HCT116 (cell line): ENCODE data around the gene IPO11. TPM values are rescaled to one million over a fixed set of nuclear protein-coding genes. Genes with fewer than 3 reads are reported as not detected.

Source experiments
- ATAC-seq: fragments of 200-7000 bp; cut with Tn5 transposase; 2 replicates; pipeline ENCODE4 v1.9.1; 2020; ENCODE audit warnings: mild to moderate bottlenecking, moderate library complexity
- BruUV-seq: library from RNA; stranded (reverse); fragments of 400-500 nt; replicated peaks from 2 replicates; lab custom pipeline; 2021; lab: Mats Ljungman, UMichigan
- CTCF ChIA-PET: fragments of 300-600 bp; sonication (Branson Sonifier 250); formaldehyde crosslinking; loops from one replicate; lab custom pipeline; 2021; ENCODE audit warnings: antibody characterized with exemption; lab: Charles Lee
- POLR2A ChIA-PET: fragments of 300-600, 350-600 bp; sonication (Branson Sonifier 250); formaldehyde crosslinking; loops from one replicate; lab custom pipeline; 2021; ENCODE audit warnings: antibody characterized with exemption; lab: Charles Lee
- RAD21 ChIA-PET, 2 experiments: fragments of 300-600 bp; sonication (Branson Sonifier 250); formaldehyde crosslinking; loops; one replicate each; lab custom pipeline; 2023; ENCODE audit warnings: low total read pairs in 2 of 2; ENCODE audit not compliant: uncharacterized antibody in 2 of 2, unreplicated experiment in 2 of 2, low non-redundant PET in 1 of 2; lab: Charles Lee
- DNase-seq: peaks from one replicate; pipeline ENCODE4 v3.0.0-alpha.2; 2010; ENCODE audit warnings: low read depth, low spot score
- H2AFZ ChIP-seq: fragments of 200-600 bp; shearing (Covaris generic), sonication (generic); 2 replicates; pipeline ENCODE4 v1.6.1; 2017; ENCODE audit warnings: low read depth, mixed run types, mixed read lengths, antibody characterized with exemption, low read length; ENCODE audit not compliant: poor library complexity, severe bottlenecking
- H3K27ac ChIP-seq: 2 replicates; pipeline ENCODE4 v1.5.1; 2012; ENCODE audit warnings: low read depth, low read length
- H3K27me3 ChIP-seq: fragments of 200-600 bp; sonication (generic); 2 replicates; pipeline ENCODE4 v1.6.1; 2016; ENCODE audit warnings: mixed run types, low read length, mixed read lengths; ENCODE audit not compliant: insufficient read depth
- H3K36me3 ChIP-seq, 2 experiments: fragments of 200-500 bp in 1 of 2; fragments of 200-600 bp in 1 of 2; sonication (Bioruptor generic) in 1 of 2; sonication (generic) in 1 of 2; 2 replicates each; pipeline versions ENCODE4 v1.5.1 to v1.6.1; 2014 to 2016; ENCODE audit warnings: low read length in 2 of 2, inconsistent platforms in 1 of 2, mixed read lengths in 1 of 2, mixed run types in 1 of 2; ENCODE audit not compliant: insufficient read depth in 2 of 2, control insufficient read depth in 1 of 2
- H3K4me1 ChIP-seq, 2 experiments: fragments of 200-600 bp in 1 of 2; sonication (generic) in 1 of 2; 2 replicates each; pipeline versions ENCODE4 v1.5.1 to v1.6.1; 2012 to 2017; ENCODE audit warnings: low read length in 2 of 2, inconsistent platforms in 1 of 2, mild to moderate bottlenecking in 1 of 2, mixed read lengths in 1 of 2, mixed run types in 1 of 2, moderate library complexity in 1 of 2; ENCODE audit not compliant: insufficient read depth in 2 of 2, control insufficient read depth in 1 of 2
- H3K4me2 ChIP-seq: fragments of 200-600 bp; sonication (generic); 2 replicates; pipeline ENCODE4 v1.6.1; 2017; ENCODE audit warnings: mixed run types, low read length, mixed read lengths
- H3K4me3 ChIP-seq, 2 experiments: fragments of 200-600 bp in 1 of 2; sonication (generic) in 1 of 2; replicated peaks in 1 of 2; 2 replicates each; pipeline ENCODE4 v1.5.1; 2011 to 2016; ENCODE audit warnings: low read length in 2 of 2, control low read depth in 1 of 2, low read depth in 1 of 2, mild to moderate bottlenecking in 1 of 2, mixed read lengths in 1 of 2, mixed run types in 1 of 2
- H3K79me2 ChIP-seq: fragments of 200-600 bp; sonication (generic); 2 replicates; pipeline ENCODE4 v1.6.1; 2017; ENCODE audit warnings: mild to moderate bottlenecking, mixed run types, low read length, moderate library complexity, mixed read lengths; ENCODE audit not compliant: insufficient read depth
- H3K9ac ChIP-seq: fragments of 200-600 bp; sonication (generic); 2 replicates; pipeline ENCODE4 v1.6.1; 2016; ENCODE audit warnings: low read length, mixed read lengths
- H3K9me2 ChIP-seq: fragments of 200-600 bp; sonication (generic), shearing (Covaris generic); 2 replicates; pipeline ENCODE4 v1.6.1; 2017; ENCODE audit warnings: mixed run types, mild to moderate bottlenecking, moderate library complexity; ENCODE audit not compliant: insufficient read depth
- H3K9me3 ChIP-seq, 2 experiments: fragments of 200-500 bp in 1 of 2; fragments of 200-600 bp in 1 of 2; sonication (Bioruptor generic) in 1 of 2; sonication (generic) in 1 of 2; 2 replicates each; pipeline ENCODE4 v1.6.1; 2014 to 2017; ENCODE audit warnings: low read length in 2 of 2, mixed read lengths in 2 of 2, inconsistent platforms in 1 of 2, low read depth in 1 of 2, mild to moderate bottlenecking in 1 of 2, mixed run types in 1 of 2, moderate library complexity in 1 of 2; ENCODE audit not compliant: control insufficient read depth in 1 of 2, insufficient read depth in 1 of 2
- H4K20me1 ChIP-seq: fragments of 200-600 bp; sonication (generic), shearing (Covaris generic); 2 replicates; pipeline ENCODE4 v1.6.1; 2017; ENCODE audit warnings: mixed run types, mild to moderate bottlenecking, moderate library complexity; ENCODE audit not compliant: insufficient read depth
- CBX3 ChIP-seq: IDR thresholded peaks from 2 replicates; pipeline ENCODE4 v1.6.1; 2012; ENCODE audit warnings: low read depth
- CEBPB ChIP-seq: IDR thresholded peaks from 2 replicates; pipeline ENCODE4 v1.6.1; 2012; ENCODE audit warnings: low read depth
- ELF1 ChIP-seq: IDR thresholded peaks from 2 replicates; pipeline ENCODE4 v1.6.1; 2012; ENCODE audit warnings: low read depth, borderline replicate concordance
- EZH2 ChIP-seq: fragments of 200-600 bp; sonication (generic); IDR thresholded peaks from 2 replicates; pipeline ENCODE4 v1.6.1; 2017; ENCODE audit warnings: antibody characterized with exemption, mixed run types
- FOSL1 ChIP-seq: IDR thresholded peaks from 2 replicates; pipeline ENCODE4 v1.6.1; 2012; ENCODE audit warnings: low read depth
- POLR2A ChIP-seq: IDR thresholded peaks from 2 replicates; pipeline ENCODE4 v1.7.0; 2011; ENCODE audit warnings: borderline replicate concordance; ENCODE audit not compliant: insufficient read depth, insufficient read length; ENCODE audit errors: extremely low read depth
- POLR2AphosphoS5 ChIP-seq: IDR thresholded peaks from 2 replicates; pipeline ENCODE4 v1.6.1; 2011; ENCODE audit warnings: mild to moderate bottlenecking, low read depth, low read length, moderate library complexity
- RAD21 ChIP-seq: IDR thresholded peaks from 2 replicates; pipeline ENCODE4 v1.6.1; 2012; ENCODE audit warnings: low read depth, mild to moderate bottlenecking
- SIN3A ChIP-seq: IDR thresholded peaks from 2 replicates; pipeline ENCODE4 v1.6.1; 2012; ENCODE audit warnings: low read depth
- SRF ChIP-seq: IDR thresholded peaks from 2 replicates; pipeline ENCODE4 v1.6.1; 2012; ENCODE audit warnings: low read depth
- YY1 ChIP-seq: IDR thresholded peaks from 2 replicates; pipeline ENCODE4 v1.6.1; 2011; ENCODE audit warnings: low read length, low read depth, moderate library complexity, mild to moderate bottlenecking; ENCODE audit not compliant: insufficient replicate concordance; ENCODE audit errors: extremely low read depth
- ZFX ChIP-seq: fragments of 450-650 bp; IDR thresholded peaks from 2 replicates; pipeline ENCODE4 v1.6.1; 2017
- ZNF274 ChIP-seq: fragments of 200-500 bp; sonication (Bioruptor generic); IDR thresholded peaks from 2 replicates; pipeline ENCODE4 v1.6.1; 2014; ENCODE audit warnings: mild to moderate bottlenecking, low read depth, low read length, inconsistent platforms
- intact Hi-C: fragments of 100-400 bp; cut with micrococcal nuclease; formaldehyde crosslinking; loops from 2 replicates; pipeline ENCODE4 v1.10.0; 2022
- total RNA-seq: library from RNA; stranded (reverse); gene quantifications from one replicate; pipeline ENCODE4 v1.2.1, GENCODE V29; 2021; ENCODE audit not compliant: unreplicated experiment
- TF ChIP-seq, protein P1 (sequence below), 3 experiments: fragments of 200-600 bp in 1 of 3; sonication (generic) in 1 of 3; IDR thresholded peaks in 2 of 3; conservative IDR thresholded peaks in 1 of 3; 2 replicates each; pipeline ENCODE4 v1.5.1; 2012 to 2017; ENCODE audit warnings: low read depth in 2 of 3, low read length in 2 of 3, antibody characterized with exemption in 1 of 3, borderline replicate concordance in 1 of 3, control low read depth in 1 of 3, mild to moderate bottlenecking in 1 of 3, mixed read lengths in 1 of 3, mixed run types in 1 of 3, moderate library complexity in 1 of 3; ENCODE audit not compliant: insufficient read depth in 1 of 3
- TF ChIP-seq, protein P2 (sequence below): IDR thresholded peaks from 2 replicates; pipeline ENCODE4 v1.6.1; 2012
- TF ChIP-seq, protein P3 (sequence below): IDR thresholded peaks from 2 replicates; pipeline ENCODE4 v1.6.1; 2012
- TF ChIP-seq, protein P4 (sequence below): IDR thresholded peaks from 2 replicates; pipeline ENCODE4 v1.6.1; 2011; ENCODE audit warnings: mild to moderate bottlenecking, low read length, moderate library complexity; ENCODE audit not compliant: insufficient replicate concordance; ENCODE audit errors: extremely low read depth

IPO11 gene
- total RNA-seq, 1 experiment from 2014 or later, result 55.1 TPM

DNA sequence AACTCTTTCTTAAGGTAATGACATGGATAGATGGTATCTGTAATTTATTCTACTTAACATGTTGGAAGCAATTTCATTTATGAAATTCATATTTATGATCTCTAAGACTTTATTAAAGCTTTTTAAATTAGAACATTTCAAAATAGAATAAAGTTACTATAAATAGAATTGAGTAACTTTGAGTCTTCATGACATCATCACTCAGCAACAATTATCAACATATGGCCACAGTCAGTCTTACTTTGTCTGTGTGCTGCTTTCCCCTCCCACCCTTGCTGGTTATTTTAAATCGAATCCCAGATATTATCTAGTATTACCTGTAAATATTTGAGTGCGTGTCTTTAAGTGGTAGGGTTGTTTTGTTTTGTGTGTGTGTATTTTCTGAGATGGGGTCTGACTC is 65.2 kb downstream of the IPO11 start:
- Histone ChIP-seq H3K79me2 (0 out of 2 replicates have a peak, but pooled peaks cover 8% of the 10 kb centered on the region), H3K27ac (no peak overlapping the region), H3K9ac (no peak overlapping the region), H3K4me2 (peak overlapping the region; percentile 5; the same call in 1 of the 2 replicates), H3K9me3 (no peaks in the 10 kb centered on the region), H2AFZ (no peak overlapping the region), H3K4me1 (peaks cover 13 to 35% of the 10 kb centered on the region in 2 experiments), H3K36me3 (no peaks in the 10 kb centered on the region; a peak in 1 of 4 replicates)
- CTCF ChIA-PET, result interaction anchor here (1.1 kb wide), 1 partner anchor 21 kb away, joined by 3 read pairs; no protein-coding TSS in a partner anchor
- DNase-seq, result no peak
- BruUV-seq, result no TSS peak
- POLR2A ChIA-PET, result no interaction called here
- TF ChIP-seq CEBPB, result no peak
- TF ChIP-seq YY1, result no peak
- TF ChIP-seq, protein P1, sequence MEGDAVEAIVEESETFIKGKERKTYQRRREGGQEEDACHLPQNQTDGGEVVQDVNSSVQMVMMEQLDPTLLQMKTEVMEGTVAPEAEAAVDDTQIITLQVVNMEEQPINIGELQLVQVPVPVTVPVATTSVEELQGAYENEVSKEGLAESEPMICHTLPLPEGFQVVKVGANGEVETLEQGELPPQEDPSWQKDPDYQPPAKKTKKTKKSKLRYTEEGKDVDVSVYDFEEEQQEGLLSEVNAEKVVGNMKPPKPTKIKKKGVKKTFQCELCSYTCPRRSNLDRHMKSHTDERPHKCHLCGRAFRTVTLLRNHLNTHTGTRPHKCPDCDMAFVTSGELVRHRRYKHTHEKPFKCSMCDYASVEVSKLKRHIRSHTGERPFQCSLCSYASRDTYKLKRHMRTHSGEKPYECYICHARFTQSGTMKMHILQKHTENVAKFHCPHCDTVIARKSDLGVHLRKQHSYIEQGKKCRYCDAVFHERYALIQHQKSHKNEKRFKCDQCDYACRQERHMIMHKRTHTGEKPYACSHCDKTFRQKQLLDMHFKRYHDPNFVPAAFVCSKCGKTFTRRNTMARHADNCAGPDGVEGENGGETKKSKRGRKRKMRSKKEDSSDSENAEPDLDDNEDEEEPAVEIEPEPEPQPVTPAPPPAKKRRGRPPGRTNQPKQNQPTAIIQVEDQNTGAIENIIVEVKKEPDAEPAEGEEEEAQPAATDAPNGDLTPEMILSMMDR (IDR thresholded peaks at IDR 0.05 in 2 of 3, conservative IDR thresholded peaks at IDR 0.05 in 1 of 3; ENCODE audit: borderline replicate concordance in 1 of 3, insufficient read depth in 1 of 3, low read depth in 2 of 3, low read length in 2 of 3), result no peak
- TF ChIP-seq POLR2AphosphoS5, result no peak
- no peak for TF ChIP-seq CBX3
- no peak for TF ChIP-seq FOSL1
- TF ChIP-seq POLR2A, result no peak
- TF ChIP-seq SRF, result no peak
- no peak for TF ChIP-seq EZH2
- no peak for TF ChIP-seq RAD21
- TF ChIP-seq ELF1, result no peak
- TF ChIP-seq, protein P2, sequence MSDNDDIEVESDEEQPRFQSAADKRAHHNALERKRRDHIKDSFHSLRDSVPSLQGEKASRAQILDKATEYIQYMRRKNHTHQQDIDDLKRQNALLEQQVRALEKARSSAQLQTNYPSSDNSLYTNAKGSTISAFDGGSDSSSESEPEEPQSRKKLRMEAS, result no peak
- no peak for TF ChIP-seq SIN3A
- TF ChIP-seq, protein P3, sequence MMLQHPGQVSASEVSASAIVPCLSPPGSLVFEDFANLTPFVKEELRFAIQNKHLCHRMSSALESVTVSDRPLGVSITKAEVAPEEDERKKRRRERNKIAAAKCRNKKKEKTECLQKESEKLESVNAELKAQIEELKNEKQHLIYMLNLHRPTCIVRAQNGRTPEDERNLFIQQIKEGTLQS, result no peak
- no peak for TF ChIP-seq ZNF274
- TF ChIP-seq ZFX, result no peak
- TF ChIP-seq, protein P4, sequence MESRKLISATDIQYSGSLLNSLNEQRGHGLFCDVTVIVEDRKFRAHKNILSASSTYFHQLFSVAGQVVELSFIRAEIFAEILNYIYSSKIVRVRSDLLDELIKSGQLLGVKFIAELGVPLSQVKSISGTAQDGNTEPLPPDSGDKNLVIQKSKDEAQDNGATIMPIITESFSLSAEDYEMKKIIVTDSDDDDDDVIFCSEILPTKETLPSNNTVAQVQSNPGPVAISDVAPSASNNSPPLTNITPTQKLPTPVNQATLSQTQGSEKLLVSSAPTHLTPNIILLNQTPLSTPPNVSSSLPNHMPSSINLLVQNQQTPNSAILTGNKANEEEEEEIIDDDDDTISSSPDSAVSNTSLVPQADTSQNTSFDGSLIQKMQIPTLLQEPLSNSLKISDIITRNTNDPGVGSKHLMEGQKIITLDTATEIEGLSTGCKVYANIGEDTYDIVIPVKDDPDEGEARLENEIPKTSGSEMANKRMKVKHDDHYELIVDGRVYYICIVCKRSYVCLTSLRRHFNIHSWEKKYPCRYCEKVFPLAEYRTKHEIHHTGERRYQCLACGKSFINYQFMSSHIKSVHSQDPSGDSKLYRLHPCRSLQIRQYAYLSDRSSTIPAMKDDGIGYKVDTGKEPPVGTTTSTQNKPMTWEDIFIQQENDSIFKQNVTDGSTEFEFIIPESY, result no peak
- TF ChIP-seq, all 23 proteins: peak for 0
- no peaks in the 10 kb centered on the region for H3K9me2 ChIP-seq
- H3K27me3 ChIP-seq, result no peaks in the 10 kb centered on the region
- intact Hi-C loops, result no loop called here
- H4K20me1 ChIP-seq, result no peaks in the 10 kb centered on the region
- H3K4me3 ChIP-seq, result no peak overlapping the region
- RAD21 ChIA-PET, result no interaction called here
- no peak for ATAC-seq
